Left lung (tissue), 10 donors: ENCODE measurements around the gene PTPRC. TPM values are rescaled to one million over a fixed set of nuclear protein-coding genes. Genes with fewer than 3 reads are reported as not detected.
"Not testable (repeated sequence)": the region's sequence is repeated elsewhere in the genome, so short reads cannot be mapped to it uniquely, and the experiment has no call there.

Source experiments
- ATAC-seq: fragments of 200-7000 bp; cut with Tn5 transposase; one replicate; pipeline ENCODE4 v1.9.1; 2020; ENCODE audit warnings: moderate library complexity
- DNase-seq, 4 donors: peaks; one replicate each; pipeline ENCODE4 v3.0.0-alpha.2; 2013 to 2020
- H3K27ac ChIP-seq, 2 donors: fragments of 200-600 bp; sonication (generic) in 1 of 2; one replicate each; pipeline versions ENCODE4 v1.5.0 to v1.8.0; 2020 to 2021
- H3K27me3 ChIP-seq, 2 donors: fragments of 200-600 bp; sonication (generic) in 1 of 2; one replicate each; pipeline versions ENCODE4 v1.5.0 to v1.8.0; 2020 to 2021
- H3K36me3 ChIP-seq, 2 donors: fragments of 200-600 bp; sonication (generic) in 1 of 2; one replicate each; pipeline versions ENCODE4 v1.5.0 to v1.8.0; 2020 to 2021
- H3K4me1 ChIP-seq, 2 donors: fragments of 200-600 bp; one replicate each; pipeline ENCODE4 v1.8.0; 2021
- H3K4me3 ChIP-seq, 2 donors: fragments of 200-600 bp; sonication (generic) in 1 of 2; one replicate each; pipeline versions ENCODE4 v1.5.0 to v1.8.0; 2020 to 2021; ENCODE audit warnings: mild to moderate bottlenecking in 1 of 2
- H3K9me3 ChIP-seq, 2 donors: fragments of 200-600 bp; sonication (generic) in 1 of 2; one replicate each; pipeline versions ENCODE4 v1.5.0 to v1.8.0; 2020 to 2021
- intact Hi-C, 2 donors: fragments of 100-400 bp; cut with DNase I; formaldehyde crosslinking; loops; one replicate each; pipeline versions ENCODE4 v1.11.2 to v1.14.2; 2022
- polyA plus RNA-seq, 6 donors: library from polyadenylated mRNA; unstranded; fragments of 120-200 nt; gene quantifications; one replicate each; pipeline ENCODE4 v1.2.1, GENCODE V29; 2013; ENCODE audit not compliant: insufficient read length in 6 of 6
- total RNA-seq, 2 donors: library from RNA; stranded (reverse); fragmentation: NEBNext Ultra II Directional; extraction: Animal tissue kit (Norgen Biotek cat#: 25700); gene quantifications; one replicate each; pipeline ENCODE4 v1.2.1, GENCODE V29; 2021
- TF ChIP-seq, protein P1 (sequence below), 2 donors: fragments of 200-600 bp; sonication (generic) in 1 of 2; IDR thresholded peaks; one replicate each; pipeline versions ENCODE4 v1.5.0 to v1.8.0; 2021; ENCODE audit warnings: antibody characterized with exemption in 2 of 2
- donor health status: DM: no; HTN: yes; CAD: no.
- donor health status: DM: no; HTN: no; CAD: no.

Gene PTPRC
- total and polyA plus RNA-seq, 8 donors = 7.0 to 180 (median 9.9) TPM

DNA sequence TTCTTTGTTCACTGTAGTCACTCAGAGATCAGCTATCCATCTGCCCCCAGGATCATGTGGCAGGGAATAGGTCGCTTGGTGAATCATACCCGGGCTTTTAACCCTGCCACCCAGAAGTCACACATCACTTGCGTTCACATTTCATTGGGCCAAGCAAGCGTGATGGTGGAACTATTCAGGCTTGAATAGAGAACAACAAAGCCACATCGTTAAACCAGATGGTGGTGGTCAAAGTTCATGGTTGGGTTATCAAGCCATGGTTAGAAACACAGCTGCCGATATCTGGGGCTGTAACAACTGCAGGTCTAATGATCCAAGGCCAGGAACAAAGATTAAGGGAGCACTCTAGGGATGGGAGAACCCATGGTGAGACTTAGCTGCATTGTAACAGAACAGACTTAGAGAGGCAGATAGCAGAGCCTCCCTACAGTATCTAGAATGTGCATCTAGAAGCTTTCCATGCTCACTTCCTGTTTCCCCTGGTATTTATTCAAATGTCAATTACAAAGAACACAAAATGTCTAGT lies 40.0 kb upstream of the PTPRC start:
- TF ChIP-seq, protein P1, sequence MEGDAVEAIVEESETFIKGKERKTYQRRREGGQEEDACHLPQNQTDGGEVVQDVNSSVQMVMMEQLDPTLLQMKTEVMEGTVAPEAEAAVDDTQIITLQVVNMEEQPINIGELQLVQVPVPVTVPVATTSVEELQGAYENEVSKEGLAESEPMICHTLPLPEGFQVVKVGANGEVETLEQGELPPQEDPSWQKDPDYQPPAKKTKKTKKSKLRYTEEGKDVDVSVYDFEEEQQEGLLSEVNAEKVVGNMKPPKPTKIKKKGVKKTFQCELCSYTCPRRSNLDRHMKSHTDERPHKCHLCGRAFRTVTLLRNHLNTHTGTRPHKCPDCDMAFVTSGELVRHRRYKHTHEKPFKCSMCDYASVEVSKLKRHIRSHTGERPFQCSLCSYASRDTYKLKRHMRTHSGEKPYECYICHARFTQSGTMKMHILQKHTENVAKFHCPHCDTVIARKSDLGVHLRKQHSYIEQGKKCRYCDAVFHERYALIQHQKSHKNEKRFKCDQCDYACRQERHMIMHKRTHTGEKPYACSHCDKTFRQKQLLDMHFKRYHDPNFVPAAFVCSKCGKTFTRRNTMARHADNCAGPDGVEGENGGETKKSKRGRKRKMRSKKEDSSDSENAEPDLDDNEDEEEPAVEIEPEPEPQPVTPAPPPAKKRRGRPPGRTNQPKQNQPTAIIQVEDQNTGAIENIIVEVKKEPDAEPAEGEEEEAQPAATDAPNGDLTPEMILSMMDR (IDR thresholded peaks at IDR 0.05) = no peak
- DNase-seq = no peak

DNA sequence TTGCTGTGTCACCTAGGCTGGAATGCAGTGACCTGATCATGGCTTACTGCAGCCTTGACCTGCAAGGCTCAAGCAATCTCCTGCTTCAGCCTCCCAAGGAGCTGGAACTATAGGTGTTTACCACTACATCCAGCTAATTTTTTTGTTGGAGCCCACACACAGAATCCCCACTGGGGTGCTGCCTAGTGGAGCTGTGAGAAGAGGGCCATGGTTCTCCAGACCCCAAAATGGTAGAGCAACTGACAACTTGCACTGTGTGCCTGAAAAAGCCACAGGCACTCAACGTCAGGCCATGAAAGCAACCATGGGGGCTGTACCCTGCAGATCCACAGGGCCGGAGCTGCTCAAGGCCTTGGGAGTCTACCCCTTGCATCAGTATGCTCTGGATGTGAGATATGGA lies 39.1 kb upstream of the PTPRC start:
- intact Hi-C loops = no loop called here
- Histone ChIP-seq H3K27ac (no peak overlapping the region), H3K4me1 (peaks cover 0 to 9% of the 10 kb centered on the region in 2 donors), H3K9me3 (no peaks in the 10 kb centered on the region), H3K27me3 (no peaks in the 10 kb centered on the region), H3K36me3 (no peaks in the 10 kb centered on the region), H3K4me3 (no peak overlapping the region)
- peak in 1 of 4 donors; percentile 12 for DNase-seq
- TF ChIP-seq, protein P1 (IDR thresholded peaks at IDR 0.05) = no peak
- ATAC-seq = no peak

More for the DNA sequence above, 40.0 kb upstream of the PTPRC start:
- intact Hi-C loops = no loop called here
- no peak for ATAC-seq
- H3K9me3 ChIP-seq = no peaks in the 10 kb centered on the region
- peaks cover 0 to 9% of the 10 kb centered on the region in 2 donors for H3K4me1 ChIP-seq
- no peaks in the 10 kb centered on the region for H3K36me3 ChIP-seq
- H3K27me3 ChIP-seq = no peaks in the 10 kb centered on the region
- H3K4me3 ChIP-seq = no peak overlapping the region
- H3K27ac ChIP-seq = no peak overlapping the region

DNA sequence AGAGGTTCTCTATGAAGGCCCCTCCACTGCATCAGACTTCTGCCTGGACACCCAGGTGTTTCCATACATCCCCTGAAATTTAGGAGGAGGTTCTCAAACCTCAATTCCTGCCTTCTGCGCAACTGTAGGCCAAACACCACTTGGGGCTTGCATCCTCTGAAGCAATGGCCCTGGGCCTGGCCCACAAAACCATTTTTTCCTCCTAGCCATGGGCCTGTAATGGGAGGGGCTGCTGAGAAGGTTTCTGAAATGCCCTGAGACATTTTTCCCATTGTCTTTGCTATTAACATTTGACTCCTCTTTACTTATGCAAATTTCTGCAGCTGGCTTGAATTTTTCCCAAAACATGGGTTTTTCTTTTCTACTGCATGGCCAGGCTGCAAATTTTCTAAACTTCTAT lies 37.9 kb upstream of the PTPRC start:
- no peak for DNase-seq
- peaks cover 0 to 9% of the 10 kb centered on the region in 2 donors for H3K4me1 ChIP-seq
- ATAC-seq = no peak
- intact Hi-C loops = no loop called here
- TF ChIP-seq, protein P1 (IDR thresholded peaks at IDR 0.05) = no peak
- no peak overlapping the region for H3K27ac ChIP-seq
- no peak overlapping the region for H3K4me3 ChIP-seq
- H3K36me3 ChIP-seq = no peaks in the 10 kb centered on the region
- H3K27me3 ChIP-seq = no peaks in the 10 kb centered on the region
- no peaks in the 10 kb centered on the region for H3K9me3 ChIP-seq

DNA sequence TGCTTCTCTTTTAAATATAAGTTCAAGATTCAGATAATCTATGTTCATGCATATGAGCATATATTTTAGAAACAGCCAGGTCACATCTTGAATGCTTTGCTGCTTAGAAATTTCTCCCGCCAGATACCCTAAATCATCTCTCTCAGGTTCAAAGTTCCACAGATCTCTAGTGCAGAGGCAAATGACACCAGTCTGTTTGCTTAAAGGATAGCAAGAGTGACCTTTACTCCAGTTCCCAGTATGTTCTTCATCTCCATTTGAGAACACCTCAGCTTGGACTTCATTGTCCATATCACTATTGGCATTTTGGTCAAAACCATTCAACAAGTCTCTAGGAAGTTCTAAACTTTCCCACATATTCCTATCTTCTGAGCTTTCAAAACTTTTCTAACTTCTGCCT lies 37.5 kb upstream of the PTPRC start:
- H3K9me3 ChIP-seq, DNase-seq, H3K4me1 ChIP-seq, H3K27me3 ChIP-seq, H3K4me3 ChIP-seq, H3K36me3 ChIP-seq, intact Hi-C loops, H3K27ac ChIP-seq, ATAC-seq: not testable (repeated sequence)

DNA sequence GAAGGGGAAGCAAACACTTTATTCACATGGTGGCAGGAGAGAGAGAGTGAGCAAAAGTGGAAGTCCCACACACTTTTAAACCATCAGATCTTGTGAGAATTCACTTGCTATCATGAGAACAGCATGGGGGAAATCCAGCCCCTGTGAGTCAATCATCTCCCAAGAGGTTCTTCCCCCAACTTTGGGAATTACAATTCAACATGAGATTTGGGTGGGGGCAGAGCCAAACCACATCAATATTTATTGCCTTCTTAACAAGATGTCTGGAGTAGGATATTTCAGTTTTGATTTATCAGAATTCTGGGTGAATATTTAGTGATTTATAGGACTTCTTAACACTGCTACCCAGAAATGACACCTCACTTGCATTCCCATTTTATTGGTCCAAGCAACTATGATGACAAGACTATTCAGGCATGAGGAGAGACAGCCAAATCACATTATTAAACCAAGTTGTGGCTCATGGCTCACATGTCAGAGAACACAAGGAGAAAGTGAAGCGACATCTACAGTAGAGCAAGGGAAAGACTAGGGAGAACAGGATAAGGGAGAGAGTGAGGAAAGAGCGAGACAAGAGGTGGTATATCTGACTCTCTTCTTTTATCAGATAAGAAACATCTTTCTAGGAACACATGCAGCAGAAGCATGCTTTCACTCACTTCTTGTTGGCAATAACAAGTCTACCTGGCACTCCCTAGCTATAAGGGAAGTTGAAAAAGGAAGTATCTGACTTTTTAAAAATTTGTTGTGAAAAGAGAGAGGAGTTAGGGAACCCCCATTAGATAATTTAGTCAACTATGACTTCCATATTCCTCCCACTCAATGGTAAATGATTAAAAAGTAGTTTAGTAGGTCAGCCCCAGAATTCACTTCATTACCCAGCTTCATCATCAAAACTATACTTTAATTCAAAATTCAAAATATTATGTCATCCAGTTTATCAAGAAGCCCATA lies 36.6 kb upstream of the PTPRC start:
- no peaks in the 10 kb centered on the region for H3K9me3 ChIP-seq
- no peak overlapping the region for H3K27ac ChIP-seq
- no peaks in the 10 kb centered on the region for H3K36me3 ChIP-seq
- TF ChIP-seq, protein P1 (IDR thresholded peaks at IDR 0.05) = no peak
- H3K4me3 ChIP-seq = no peak overlapping the region
- peaks cover 0 to 9% of the 10 kb centered on the region in 2 donors for H3K4me1 ChIP-seq
- no peak for DNase-seq
- H3K27me3 ChIP-seq = no peaks in the 10 kb centered on the region
- intact Hi-C loops = no loop called here
- no peak for ATAC-seq
